ENCODE measurements around the gene UROC1.

UROC1 gene

DNA sequence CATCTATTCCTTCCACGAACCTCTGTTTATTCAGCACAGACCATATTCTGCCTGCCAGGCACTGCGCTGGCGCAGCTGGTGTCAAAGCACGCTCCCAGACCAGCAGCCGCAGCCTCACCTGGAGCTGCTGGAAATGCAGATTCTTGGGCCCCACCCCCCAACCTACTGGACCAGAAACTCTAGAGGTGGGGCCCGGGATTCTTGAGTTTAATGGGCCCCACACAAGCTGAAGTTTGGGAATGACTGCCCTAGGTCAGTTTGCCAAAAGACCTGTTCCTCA, 13.4 kb upstream of the UROC1 start:
- no peak for DNase-seq

DNA sequence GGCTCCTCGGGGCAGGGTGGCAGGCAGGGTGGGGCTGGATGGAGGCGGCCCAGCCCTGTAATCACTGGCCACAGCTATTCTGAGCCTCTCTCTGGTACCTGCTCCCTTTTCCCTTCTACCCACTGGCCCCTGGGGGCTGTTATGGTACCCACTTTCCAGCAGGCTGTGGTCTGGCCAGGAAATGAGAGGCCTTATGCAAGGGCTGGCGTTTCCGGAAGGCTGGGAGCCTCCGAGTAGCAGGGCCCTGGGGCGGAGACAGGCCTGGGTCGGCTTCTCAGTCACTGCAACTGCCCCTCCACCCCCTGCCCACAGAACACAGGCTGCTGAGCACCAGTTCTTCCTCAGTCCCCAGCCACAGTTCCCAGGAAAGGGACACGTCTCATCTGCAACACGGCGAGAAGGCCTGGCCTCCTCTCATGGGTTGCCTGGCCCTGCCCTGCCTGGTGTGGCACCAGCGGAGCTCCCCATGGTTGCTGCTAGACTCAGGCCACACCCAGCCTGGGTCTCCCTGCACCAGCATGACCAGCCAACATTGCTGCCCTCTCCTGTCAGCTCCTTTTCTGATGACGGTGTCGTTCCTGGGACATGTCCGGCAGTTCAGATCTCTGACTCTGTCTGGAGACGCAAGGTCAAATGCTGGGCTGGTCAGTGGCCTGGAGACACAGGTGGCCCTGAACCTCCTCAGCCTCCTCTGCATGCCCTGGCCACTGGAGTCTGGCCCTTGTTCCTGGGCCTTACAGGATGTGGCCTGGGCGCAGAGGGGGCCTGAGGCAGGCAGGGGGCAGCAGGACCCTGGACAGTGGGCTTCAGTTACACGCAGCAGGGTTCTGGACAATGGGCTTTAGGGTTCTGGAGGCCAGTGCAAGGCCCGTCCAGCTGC, 12.8 kb upstream of the UROC1 start:
- peak in 1 of 2 experiments; percentile 2 for DNase-seq
- no peak for TF ChIP-seq POLR2A (IDR thresholded peaks at IDR 0.05; ENCODE audit: low read length)
- TF ChIP-seq GATA1 (IDR thresholded peaks at IDR 0.05; ENCODE audit: low read depth, low read length), result no peak

More for the DNA sequence above, 13.4 kb upstream of the UROC1 start:
- TF ChIP-seq GATA1 (IDR thresholded peaks at IDR 0.05; ENCODE audit: low read depth, low read length) (no peak), POLR2A (IDR thresholded peaks at IDR 0.05; ENCODE audit: low read length) (no peak)

DNA sequence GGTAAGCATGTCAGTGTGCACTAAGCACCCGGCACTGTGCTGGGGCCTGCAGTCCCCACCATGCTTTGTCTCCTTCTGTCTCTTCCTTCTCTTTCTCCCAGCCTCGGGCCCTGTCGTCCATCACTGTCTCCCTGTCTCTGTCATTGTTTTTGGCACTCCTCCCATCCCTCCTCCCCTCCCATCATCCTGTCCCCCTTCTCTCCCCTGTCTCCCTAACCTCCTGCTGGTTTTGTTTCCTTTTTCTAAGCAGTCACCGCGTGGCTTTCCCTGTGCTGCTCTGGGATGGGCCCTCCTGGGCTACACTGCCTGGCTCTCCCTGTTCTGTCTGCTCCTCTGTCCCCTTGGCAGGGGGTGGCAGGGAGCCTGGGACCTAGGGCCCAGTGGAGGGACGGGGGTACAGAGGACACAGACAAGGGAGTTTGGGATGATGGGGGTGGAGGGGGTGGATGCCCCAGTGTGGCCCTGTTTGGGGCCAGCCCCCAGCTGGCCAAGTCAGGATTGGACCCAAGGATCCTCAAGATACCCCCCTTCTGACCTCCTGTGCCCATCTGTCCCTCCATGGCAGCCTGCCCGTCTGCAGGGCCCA, 12.1 kb upstream of the UROC1 start:
- TF ChIP-seq POLR2A (IDR thresholded peaks at IDR 0.05; ENCODE audit: low read length) (no peak), GATA1 (IDR thresholded peaks at IDR 0.05; ENCODE audit: low read depth, low read length) (no peak)
- DNase-seq, result no peak

- TF ChIP-seq GATA1 (IDR thresholded peaks at IDR 0.05; ENCODE audit: low read depth, low read length) (no peak), POLR2A (IDR thresholded peaks at IDR 0.05; ENCODE audit: low read length) (no peak)
Measured at GRCh38 chr3:126528800-126529541, 11.4 kb upstream of the UROC1 start.

GRCh38 chr3:126528419-126528799, 10.8 kb upstream of the UROC1 start:
- TF ChIP-seq POLR2A (IDR thresholded peaks at IDR 0.05; ENCODE audit: low read length) (no peak), GATA1 (IDR thresholded peaks at IDR 0.05; ENCODE audit: low read depth, low read length) (no peak)
- DNase-seq, result no peak

More at GRCh38 chr3:126528800-126529541, 11.4 kb upstream of the UROC1 start:
- DNase-seq, result peak; percentile 44 to 49

DNA sequence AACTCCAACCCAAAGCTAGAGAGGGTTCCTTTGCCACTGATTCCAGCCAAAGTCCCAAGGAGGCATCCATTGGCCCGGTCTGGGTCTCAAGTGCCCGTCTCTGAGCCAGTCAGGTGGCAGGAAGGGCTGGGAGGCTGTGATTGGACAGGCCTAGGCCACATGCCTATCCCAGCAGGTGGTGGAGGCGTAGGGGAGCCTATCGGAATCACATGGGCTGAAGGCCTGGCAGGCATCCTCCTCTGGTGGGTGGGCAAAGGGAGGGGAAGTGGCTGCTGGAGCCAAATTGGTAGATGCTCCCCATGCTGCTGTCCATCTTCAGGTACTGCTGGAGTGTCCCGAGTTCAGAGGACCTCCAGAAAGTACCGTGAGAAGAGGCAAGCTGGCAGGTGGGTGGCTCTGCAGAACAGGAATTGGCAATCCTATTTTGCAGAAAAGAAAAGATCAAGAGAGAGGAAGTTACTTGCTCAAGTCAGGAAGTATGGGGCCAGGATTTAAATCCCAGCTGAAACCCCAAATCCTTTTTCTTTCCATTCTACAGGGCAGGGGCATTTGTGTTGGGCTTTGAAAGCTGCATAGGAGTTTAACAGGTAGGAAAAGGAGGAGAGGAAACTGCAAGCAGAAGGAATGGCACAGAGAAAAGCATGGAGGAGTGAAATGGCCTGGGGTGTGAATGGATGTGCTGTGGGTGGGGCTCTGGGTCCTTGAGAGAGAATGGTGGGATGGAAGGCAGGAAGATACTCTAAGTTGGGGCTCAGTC, 10.1 kb upstream of the UROC1 start:
- TF ChIP-seq POLR2A (IDR thresholded peaks at IDR 0.05; ENCODE audit: low read length), result no peak
- no peak for TF ChIP-seq GATA1 (IDR thresholded peaks at IDR 0.05; ENCODE audit: low read depth, low read length)

GRCh38 chr3:126527006-126527405, 9.4 kb upstream of the UROC1 start:
- TF ChIP-seq POLR2A (IDR thresholded peaks at IDR 0.05; ENCODE audit: low read length) (no peak), GATA1 (IDR thresholded peaks at IDR 0.05; ENCODE audit: low read depth, low read length) (no peak)
- no peak for DNase-seq

More for the DNA sequence above, 10.1 kb upstream of the UROC1 start:
- DNase-seq, result no peak

DNA sequence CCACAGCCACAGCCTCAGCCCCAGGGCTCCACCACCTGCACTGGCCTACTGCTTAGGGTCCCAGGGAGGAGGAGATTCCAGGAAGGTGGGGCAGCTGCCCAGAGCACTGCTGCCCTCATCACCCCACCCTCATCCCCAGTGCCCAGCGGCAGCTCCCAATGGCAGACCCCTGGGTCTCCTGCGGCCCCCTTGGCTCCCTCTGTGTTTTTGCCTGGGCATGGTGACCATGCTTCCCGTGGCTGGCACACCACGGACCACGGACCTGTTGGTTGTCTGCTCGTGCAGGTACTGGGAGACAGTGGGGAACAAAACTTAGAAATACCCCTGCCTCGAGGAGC, 9.1 kb upstream of the UROC1 start:
- TF ChIP-seq POLR2A (IDR thresholded peaks at IDR 0.05; ENCODE audit: low read length) (no peak), GATA1 (IDR thresholded peaks at IDR 0.05; ENCODE audit: low read depth, low read length) (no peak)
- no peak for DNase-seq

- no peak for DNase-seq
- no peak for TF ChIP-seq GATA1 (IDR thresholded peaks at IDR 0.05; ENCODE audit: low read depth, low read length)
- TF ChIP-seq POLR2A (IDR thresholded peaks at IDR 0.05; ENCODE audit: low read length), result no peak
Measured at GRCh38 chr3:126525853-126526667, 8.5 kb upstream of the UROC1 start.

GRCh38 chr3:126525091-126525852, 7.7 kb upstream of the UROC1 start:
- no peak for TF ChIP-seq POLR2A (IDR thresholded peaks at IDR 0.05; ENCODE audit: low read length)
- no peak for TF ChIP-seq GATA1 (IDR thresholded peaks at IDR 0.05; ENCODE audit: low read depth, low read length)
- DNase-seq, result no peak

GRCh38 chr3:126524429-126524988, 6.9 kb upstream of the UROC1 start:
- DNase-seq, result no peak

More at GRCh38 chr3:126524429-126524988, 6.9 kb upstream of the UROC1 start:
- TF ChIP-seq POLR2A (IDR thresholded peaks at IDR 0.05; ENCODE audit: low read length), result no peak
- no peak for TF ChIP-seq GATA1 (IDR thresholded peaks at IDR 0.05; ENCODE audit: low read depth, low read length)
